Neural crest cell (in vitro differentiated cells): ENCODE measurements around the gene SMS. TPM values are rescaled to one million over a fixed set of nuclear protein-coding genes. Genes with fewer than 3 reads are reported as not detected.

ENCODE experiments used
- DNase-seq: peaks from one replicate; pipeline ENCODE4 v3.0.0; 2021; ENCODE audit warnings: low read depth, mixed read lengths, low spot score
- H3K27ac Mint-ChIP-seq: one replicate; pipeline ENCODE4 v1.8.0; 2021; ENCODE audit warnings: mild to moderate bottlenecking, mixed read lengths; ENCODE audit not compliant: unreplicated experiment
- H3K27me3 Mint-ChIP-seq: 2 replicates; pipeline ENCODE4 v1.8.0; 2021; ENCODE audit warnings: low read depth, mild to moderate bottlenecking, mixed read lengths
- H3K36me3 Mint-ChIP-seq: 2 replicates; pipeline ENCODE4 v1.8.0; 2021; ENCODE audit warnings: low read depth, mild to moderate bottlenecking, mixed read lengths
- H3K4me1 Mint-ChIP-seq: 2 replicates; pipeline ENCODE4 v1.8.0; 2021; ENCODE audit warnings: mixed read lengths
- H3K4me3 Mint-ChIP-seq: one replicate; pipeline ENCODE4 v1.8.0; 2021; ENCODE audit warnings: mild to moderate bottlenecking, mixed read lengths
- H3K9me3 Mint-ChIP-seq: 2 replicates; pipeline ENCODE4 v1.8.0; 2021; ENCODE audit warnings: mixed read lengths
- total RNA-seq: library from RNA; stranded (reverse); gene quantifications from 2 replicates; pipeline ENCODE4 v1.2.1, GENCODE V29; 2021
- TF ChIP-seq, protein P1 (sequence below): fragments of 200-600 bp; sonication (generic); conservative IDR thresholded peaks from 2 replicates; pipeline ENCODE4 v1.5.0; 2021; ENCODE audit warnings: antibody characterized with exemption, mild to moderate bottlenecking

SMS gene
- total RNA-seq, 1 donor from 2014 or later, result 354 TPM

GRCh38 chrX:21963269-21963668 lies 22.8 kb downstream of the SMS start:
- no peak for DNase-seq
- no peak overlapping the region for H3K27ac Mint-ChIP-seq
- H3K36me3 Mint-ChIP-seq, result peaks cover 12% of the 10 kb centered on the region
- no peaks in the 10 kb centered on the region for H3K9me3 Mint-ChIP-seq
- no peaks in the 10 kb centered on the region for H3K27me3 Mint-ChIP-seq
- TF ChIP-seq, protein P1, sequence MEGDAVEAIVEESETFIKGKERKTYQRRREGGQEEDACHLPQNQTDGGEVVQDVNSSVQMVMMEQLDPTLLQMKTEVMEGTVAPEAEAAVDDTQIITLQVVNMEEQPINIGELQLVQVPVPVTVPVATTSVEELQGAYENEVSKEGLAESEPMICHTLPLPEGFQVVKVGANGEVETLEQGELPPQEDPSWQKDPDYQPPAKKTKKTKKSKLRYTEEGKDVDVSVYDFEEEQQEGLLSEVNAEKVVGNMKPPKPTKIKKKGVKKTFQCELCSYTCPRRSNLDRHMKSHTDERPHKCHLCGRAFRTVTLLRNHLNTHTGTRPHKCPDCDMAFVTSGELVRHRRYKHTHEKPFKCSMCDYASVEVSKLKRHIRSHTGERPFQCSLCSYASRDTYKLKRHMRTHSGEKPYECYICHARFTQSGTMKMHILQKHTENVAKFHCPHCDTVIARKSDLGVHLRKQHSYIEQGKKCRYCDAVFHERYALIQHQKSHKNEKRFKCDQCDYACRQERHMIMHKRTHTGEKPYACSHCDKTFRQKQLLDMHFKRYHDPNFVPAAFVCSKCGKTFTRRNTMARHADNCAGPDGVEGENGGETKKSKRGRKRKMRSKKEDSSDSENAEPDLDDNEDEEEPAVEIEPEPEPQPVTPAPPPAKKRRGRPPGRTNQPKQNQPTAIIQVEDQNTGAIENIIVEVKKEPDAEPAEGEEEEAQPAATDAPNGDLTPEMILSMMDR, result no peak
- peaks cover 59% of the 10 kb centered on the region for H3K4me1 Mint-ChIP-seq
- H3K4me3 Mint-ChIP-seq, result no peak overlapping the region

- TF ChIP-seq, protein P1, result no peak
- Mint-ChIP-seq H3K4me1 (peaks cover 54% of the 10 kb centered on the region), H3K36me3 (peaks cover 12% of the 10 kb centered on the region), H3K27ac (no peak overlapping the region), H3K9me3 (no peaks in the 10 kb centered on the region), H3K4me3 (no peak overlapping the region), H3K27me3 (no peaks in the 10 kb centered on the region)
- DNase-seq, result no peak
Measured at GRCh38 chrX:21963731-21964405, 23.4 kb downstream of the SMS start.

DNA sequence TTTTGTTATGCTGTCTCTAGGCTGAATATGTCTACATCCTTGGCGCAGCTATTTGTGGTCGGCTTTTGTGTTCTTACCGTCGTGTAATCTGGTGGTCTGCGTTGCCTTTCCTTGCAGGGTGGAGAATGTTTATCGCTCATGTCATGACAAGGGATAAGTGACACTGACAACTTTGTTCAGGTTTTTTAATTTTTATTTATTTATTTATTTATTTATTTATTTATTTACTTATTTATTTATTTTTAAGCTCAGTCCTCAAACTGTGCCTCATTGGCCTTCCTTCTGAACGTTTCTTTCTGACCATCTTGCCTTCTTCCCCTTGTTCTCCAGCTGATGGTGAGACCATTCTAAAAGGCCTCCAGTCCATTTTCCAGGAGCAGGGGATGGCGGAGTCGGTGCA lies 26.4 kb downstream of the SMS start:
- no peak for DNase-seq
- Mint-ChIP-seq H3K9me3 (no peaks in the 10 kb centered on the region), H3K4me1 (peaks cover 34% of the 10 kb centered on the region), H3K4me3 (no peak overlapping the region), H3K27ac (no peak overlapping the region), H3K27me3 (no peaks in the 10 kb centered on the region), H3K36me3 (peaks cover 27% of the 10 kb centered on the region)
- TF ChIP-seq, protein P1, result no peak

DNA sequence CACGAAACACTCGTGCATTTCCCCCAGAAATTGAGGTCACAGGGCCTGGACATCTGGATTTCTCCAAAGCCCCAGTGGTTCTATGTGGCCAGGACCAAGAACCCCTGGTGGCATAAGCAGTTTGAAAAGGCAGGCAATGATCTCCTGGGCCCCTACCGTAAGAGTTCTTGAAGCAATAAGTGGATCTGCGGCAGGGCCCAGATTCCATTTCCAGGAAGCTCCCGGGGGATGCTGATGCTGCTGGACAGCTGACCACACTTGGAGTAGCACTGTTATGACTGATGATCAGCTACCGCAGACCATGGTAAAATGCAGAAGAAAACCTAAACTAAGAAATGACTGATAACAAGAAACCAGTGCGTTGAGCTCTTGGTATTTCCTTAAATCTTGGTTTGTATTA lies 27.8 kb downstream of the SMS start:
- H3K9me3 Mint-ChIP-seq, result no peaks in the 10 kb centered on the region
- peaks cover 36% of the 10 kb centered on the region for H3K36me3 Mint-ChIP-seq

GRCh38 chrX:21970326-21970725 lies 29.8 kb downstream of the SMS start:
- Mint-ChIP-seq H3K4me1 (peaks cover 36% of the 10 kb centered on the region), H3K36me3 (peaks cover 38% of the 10 kb centered on the region), H3K4me3 (no peak overlapping the region), H3K27ac (peak overlapping the region; percentile 35), H3K9me3 (no peaks in the 10 kb centered on the region), H3K27me3 (no peaks in the 10 kb centered on the region)
- TF ChIP-seq, protein P1, result no peak
- no peak for DNase-seq

More for the DNA sequence above, 27.8 kb downstream of the SMS start:
- Mint-ChIP-seq H3K4me1 (peaks cover 34% of the 10 kb centered on the region), H3K4me3 (peak overlapping the region; percentile 57), H3K27ac (no peak overlapping the region), H3K27me3 (no peaks in the 10 kb centered on the region)
- TF ChIP-seq, protein P1, result no peak
- no peak for DNase-seq
